IMR-90 (cell line): ENCODE measurements around the gene CORO1C.

Source experiments
- BHLHE40 ChIP-seq: fragments of 150-350 bp; IDR thresholded peaks from 2 replicates; pipeline ENCODE4 v1.6.1; 2016; ENCODE audit warnings: mild to moderate bottlenecking, low read depth, low read length
- CTCF ChIP-seq: conservative IDR thresholded peaks from 2 replicates; pipeline ENCODE4 v1.5.1; 2012; ENCODE audit warnings: mild to moderate bottlenecking, low read depth, low read length, improper control_type of control experiment
- RAD21 ChIP-seq: IDR thresholded peaks from 2 replicates; pipeline ENCODE4 v1.6.1; 2012; ENCODE audit warnings: low read length, improper control_type of control experiment

GRCh38 chr12:108599541-108599940 lies 131.8 kb downstream of the CORO1C start:
- TF ChIP-seq BHLHE40 (no peak), RAD21 (no peak), CTCF (no peak)
